Measurements from ENCODE around the gene FAF1.

FAF1 gene

DNA sequence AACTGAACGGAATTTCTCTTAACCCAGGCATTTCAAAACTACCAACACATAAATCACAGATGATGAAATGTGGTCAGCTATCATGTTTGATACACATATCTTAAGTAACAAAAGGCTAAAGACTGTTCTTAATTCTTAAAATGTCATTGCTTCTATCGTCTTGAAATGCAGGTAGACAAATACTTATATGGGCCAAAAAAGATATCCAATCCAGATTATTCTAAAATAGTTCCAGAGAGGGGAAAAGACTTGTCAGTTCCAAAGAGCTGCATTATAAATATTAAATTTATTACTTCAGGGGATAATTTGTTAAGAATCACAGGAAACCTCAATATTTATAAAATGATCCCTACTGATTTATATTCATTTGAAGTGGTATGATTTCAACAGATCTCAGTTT, 259.4 kb downstream of the FAF1 start:
- DNase-seq (ENCODE audit: low spot score), result no peak

DNA sequence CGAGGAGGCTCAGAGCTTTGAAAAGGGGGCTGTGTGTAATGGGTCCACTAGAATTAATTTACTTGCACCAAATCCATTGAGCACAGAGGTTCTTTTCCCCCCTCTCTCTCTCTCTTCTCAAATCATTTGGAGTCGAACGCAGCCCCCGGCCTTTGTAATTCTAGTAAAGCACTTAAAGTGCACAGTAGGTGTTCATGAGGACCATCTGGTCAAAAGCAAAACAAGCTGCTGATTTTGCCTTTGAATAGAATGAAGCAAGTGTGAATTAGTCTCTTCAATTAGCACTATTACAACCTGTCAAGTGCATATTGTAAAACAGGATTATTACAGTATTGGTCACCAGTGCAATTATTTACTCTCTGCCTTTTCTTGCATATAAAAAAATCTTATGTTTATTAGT, 259.9 kb downstream of the FAF1 start:
- no peak for DNase-seq (ENCODE audit: low spot score)

- DNase-seq (ENCODE audit: low spot score), result no peak
Measured at GRCh38 chr1:50699795-50700194, 260.3 kb downstream of the FAF1 start.

- DNase-seq (ENCODE audit: low spot score), result no peak
Measured at GRCh38 chr1:50697440-50698421, 262.3 kb downstream of the FAF1 start.

GRCh38 chr1:50693829-50694228, 266.2 kb downstream of the FAF1 start:
- no peak for DNase-seq (ENCODE audit: low spot score)

DNA sequence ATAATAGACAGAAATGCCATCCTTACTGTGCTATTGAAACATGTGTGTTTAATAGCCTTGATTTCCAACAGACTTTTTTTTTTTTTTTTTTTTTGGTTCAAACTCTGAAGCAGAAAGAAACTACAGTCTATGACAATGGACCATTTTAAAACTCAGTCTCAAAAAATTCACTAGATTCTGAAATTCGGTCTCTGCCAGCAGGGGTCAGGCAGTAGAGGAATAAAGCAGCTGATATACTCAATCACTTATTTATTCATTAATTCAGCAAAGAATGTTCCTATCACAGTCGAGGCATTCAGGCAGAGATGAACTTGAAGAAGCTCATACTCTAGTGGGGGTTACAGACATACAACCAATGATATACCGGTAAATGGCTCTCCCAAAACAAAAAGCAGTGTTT, 275.9 kb downstream of the FAF1 start:
- no peak for DNase-seq (ENCODE audit: low spot score)

DNA sequence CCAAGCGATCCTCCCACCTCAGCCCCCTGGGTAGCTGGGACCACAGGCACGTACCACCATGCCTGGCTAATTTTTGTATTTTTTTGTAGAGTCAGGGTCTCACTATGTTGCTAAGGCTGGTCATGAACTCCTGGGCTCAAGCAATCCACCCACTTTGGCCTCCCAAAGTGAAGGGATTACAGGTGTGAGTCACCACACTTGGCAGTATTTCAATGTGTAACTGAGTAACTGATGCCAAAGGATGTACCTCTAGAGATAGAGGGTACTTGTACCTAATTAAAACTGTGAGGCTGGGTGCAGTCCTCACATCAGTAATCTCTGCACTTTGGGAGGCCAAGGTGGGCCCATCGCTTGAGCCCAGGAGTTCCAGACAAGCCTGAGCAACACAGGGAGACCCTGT, 278.1 kb downstream of the FAF1 start:
- DNase-seq (ENCODE audit: low spot score), result no peak

DNA sequence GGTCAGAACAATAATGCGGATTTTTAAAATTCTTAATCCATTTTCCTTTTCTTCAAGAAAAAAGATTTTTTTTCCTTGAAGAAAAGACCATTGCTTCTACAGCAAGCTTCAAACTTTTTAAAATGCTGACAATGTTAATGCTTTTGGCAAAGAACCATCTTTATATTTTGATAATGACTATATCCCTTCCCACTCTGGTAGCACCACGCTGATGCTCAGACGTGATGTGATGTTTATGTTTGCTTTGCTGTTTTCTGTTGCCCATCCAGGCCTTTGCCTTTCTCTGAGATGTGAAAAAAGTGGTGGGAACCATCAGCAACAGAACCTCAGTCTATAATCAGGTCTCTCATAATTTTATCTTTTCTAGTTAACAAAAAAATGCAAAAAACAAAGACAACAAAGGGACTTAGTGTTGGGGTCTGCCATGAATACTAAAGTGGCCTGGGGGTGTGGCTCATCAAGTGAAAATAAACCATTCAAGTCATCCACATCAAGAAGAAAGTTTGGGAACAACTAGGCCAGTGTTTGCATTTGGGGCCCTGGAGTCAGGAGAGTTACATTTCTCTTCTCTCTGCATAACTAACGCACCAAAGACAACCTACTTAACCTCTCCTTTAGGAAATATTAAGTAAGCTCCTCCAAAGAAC, 292.2 kb downstream of the FAF1 start:
- DNase-seq (ENCODE audit: low spot score), result no peak

- DNase-seq (ENCODE audit: low spot score), result no peak
Measured at GRCh38 chr1:50667272-50667671, 292.8 kb downstream of the FAF1 start.

DNA sequence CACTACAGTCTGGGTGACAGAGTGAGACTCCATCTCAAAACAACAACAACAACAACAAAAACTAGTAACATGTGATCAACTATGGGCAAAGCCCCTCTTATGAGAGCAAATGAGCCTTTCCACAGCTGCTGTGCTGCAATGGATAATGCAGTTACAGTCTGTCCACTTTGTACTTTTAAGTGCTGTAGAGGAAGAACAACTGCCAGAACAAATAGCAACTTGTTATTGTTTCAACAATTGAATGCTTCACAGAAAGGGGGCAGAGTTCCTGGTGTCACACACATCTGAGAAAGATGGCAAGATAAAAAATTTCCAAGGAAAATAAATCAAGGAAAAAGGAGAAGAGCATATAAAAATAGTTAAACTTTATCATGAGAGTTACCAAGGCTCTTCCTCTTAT, 293.2 kb downstream of the FAF1 start:
- DNase-seq (ENCODE audit: low spot score), result no peak

DNA sequence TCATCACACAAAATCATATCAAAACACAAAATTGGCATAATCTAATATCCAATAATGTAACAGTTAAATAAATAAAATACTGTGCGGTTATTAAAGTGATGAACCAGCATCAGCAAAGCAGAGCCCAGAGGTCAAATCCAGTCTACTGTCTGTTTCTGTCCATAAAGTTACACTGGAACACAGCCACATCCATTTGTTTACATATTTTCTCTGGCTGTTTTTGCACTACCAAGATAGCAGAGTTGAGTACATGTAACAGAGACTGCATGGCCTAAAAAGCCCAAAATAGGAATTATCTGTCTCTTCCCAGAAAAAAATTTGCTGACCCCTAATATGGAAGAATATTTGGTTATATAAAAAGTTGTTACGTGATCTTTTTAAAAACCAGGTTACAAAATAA, 294.7 kb downstream of the FAF1 start:
- peak; percentile 7 for DNase-seq (ENCODE audit: low spot score)

GRCh38 chr1:50661626-50662025, 298.4 kb downstream of the FAF1 start:
- DNase-seq (ENCODE audit: low spot score), result peak; percentile 10

DNA sequence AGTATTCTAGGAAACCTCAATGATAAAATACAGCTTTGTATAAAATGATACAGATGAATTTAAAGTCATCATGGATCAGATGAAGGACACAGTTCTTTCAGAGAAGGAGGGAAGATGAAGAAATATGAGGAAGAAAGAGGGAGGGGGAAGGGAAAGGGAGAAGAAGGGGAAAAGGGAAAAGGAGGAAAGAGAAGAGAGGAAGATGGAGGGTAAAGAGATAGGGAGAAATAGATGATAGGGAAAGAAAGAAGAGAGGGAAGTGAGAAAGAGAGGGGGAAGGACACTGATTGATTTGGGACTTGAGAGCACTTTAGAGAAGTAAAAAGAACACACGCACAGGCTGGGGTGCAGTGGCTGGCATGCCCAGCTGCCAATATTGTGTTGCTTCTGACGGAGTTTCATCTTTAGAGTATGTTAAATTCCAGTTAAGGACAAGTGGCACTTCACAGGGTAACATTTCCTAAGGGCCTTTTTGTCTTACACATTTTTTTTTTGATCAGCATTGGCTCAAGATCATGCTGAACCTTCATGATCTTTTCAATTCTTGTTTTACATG, 300.9 kb downstream of the FAF1 start:
- DNase-seq (ENCODE audit: low spot score), result no peak

GRCh38 chr1:50658459-50659076, 301.5 kb downstream of the FAF1 start:
- peak; percentile 38 for DNase-seq (ENCODE audit: low spot score)

GRCh38 chr1:50656931-50657330, 303.1 kb downstream of the FAF1 start:
- no peak for DNase-seq (ENCODE audit: low spot score)

GRCh38 chr1:50651476-50652263, 308.4 kb downstream of the FAF1 start:
- no peak for DNase-seq (ENCODE audit: low spot score)

GRCh38 chr1:50646526-50646925, 313.5 kb downstream of the FAF1 start:
- no peak for DNase-seq (ENCODE audit: low spot score)

DNA sequence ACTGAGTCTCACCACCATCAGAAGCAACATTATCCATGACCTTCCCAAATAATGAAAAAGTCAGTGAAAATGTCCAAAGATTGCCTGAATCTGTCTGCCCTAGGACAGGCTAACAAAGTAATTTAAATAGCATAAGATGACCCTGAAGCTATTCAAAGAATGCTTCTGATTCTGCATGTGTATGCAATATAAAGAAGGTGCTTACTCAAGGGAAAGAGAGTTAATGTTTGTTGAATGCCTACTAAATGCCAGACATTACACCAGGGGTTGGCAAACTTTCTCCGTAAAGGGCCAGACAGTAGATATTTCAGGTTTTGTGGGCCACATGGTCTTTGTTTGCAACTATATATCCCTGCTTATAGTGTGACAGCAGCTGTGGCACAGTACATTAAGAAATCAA, 314.9 kb downstream of the FAF1 start:
- no peak for DNase-seq (ENCODE audit: low spot score)

DNA sequence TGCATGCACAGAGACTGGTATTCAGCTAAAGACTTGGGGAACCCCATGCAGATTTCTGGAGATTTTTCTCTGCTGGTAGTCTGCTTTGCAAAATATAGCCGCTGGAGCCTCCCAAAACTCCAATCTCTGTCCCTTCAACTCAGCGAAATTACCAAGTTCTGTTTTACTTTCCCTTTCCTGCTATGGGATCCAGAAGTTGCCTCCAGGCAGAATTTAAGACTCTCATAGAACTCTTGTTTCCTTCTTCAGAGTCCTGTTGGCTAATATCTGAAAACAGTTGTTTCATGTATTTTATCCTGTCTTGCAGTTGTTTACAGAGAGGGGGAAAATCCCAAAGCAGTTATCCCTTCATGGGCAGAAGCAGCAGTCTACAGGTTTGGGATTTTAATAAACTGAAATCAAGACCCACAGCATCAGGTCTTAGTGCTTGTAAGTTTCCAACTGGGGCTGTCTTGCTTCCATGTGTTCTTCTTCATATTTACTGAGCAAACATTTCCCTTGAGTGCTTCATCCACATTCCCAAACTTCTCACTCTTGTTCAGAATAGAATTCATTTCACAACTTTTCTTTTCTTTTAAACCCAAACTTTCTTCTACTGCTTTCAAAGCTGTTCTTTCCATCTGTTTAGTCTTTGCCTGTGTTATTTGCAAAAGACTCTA, 315.5 kb downstream of the FAF1 start:
- no peak for DNase-seq (ENCODE audit: low spot score)

- no peak for DNase-seq (ENCODE audit: low spot score)
Measured at GRCh38 chr1:50637460-50637859, 322.6 kb downstream of the FAF1 start.

DNA sequence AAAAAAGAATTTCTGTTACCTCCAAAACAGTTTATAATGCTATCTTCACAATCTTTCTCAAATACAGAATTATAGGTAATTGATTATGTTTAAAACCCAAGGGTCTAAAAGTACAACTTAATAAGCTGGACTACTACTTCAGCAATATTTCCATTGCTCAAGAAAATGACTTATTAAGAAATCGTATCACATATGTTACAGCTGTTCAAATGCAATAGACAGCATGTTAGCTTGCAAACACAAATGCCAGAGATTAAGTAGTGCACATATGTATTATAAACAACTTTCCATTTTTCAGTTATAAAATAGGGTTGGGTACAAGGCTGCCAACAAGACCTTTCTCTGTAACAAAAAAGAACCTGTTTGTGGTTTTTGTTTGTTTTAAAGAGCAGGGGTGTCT, 325.8 kb downstream of the FAF1 start:
- no peak for DNase-seq (ENCODE audit: low spot score)
